Cardiac muscle cell (in vitro differentiated cells and primary cell): Measurements from ENCODE around the gene FOXB2. TPM values are rescaled to one million over a fixed set of nuclear protein-coding genes. Genes with fewer than 3 reads are reported as not detected.
A peak's percentile ranks its signal among the peaks of the same experiment; 100 is the strongest.

Source experiments
- DNase-seq, 2 donors: peaks; one replicate each; pipeline versions ENCODE4 v3.0.0 to v3.0.0-alpha.2; 2010 to 2017; ENCODE audit warnings: low read depth in 1 of 2, low spot score in 1 of 2
- H3K27ac ChIP-seq: fragments of 200-600 bp; sonication (generic); 2 replicates; pipeline ENCODE4 v1.5.1; 2016
- H3K27me3 ChIP-seq: fragments of 200-600 bp; sonication (generic); 2 replicates; pipeline ENCODE4 v1.6.0; 2016; ENCODE audit warnings: control low read depth
- H3K36me3 ChIP-seq: fragments of 200-600 bp; sonication (generic); 2 replicates; pipeline ENCODE4 v1.5.1; 2016; ENCODE audit warnings: control low read depth
- H3K4me1 ChIP-seq: fragments of 200-600 bp; sonication (generic); 2 replicates; pipeline ENCODE4 v1.8.1; 2017; ENCODE audit warnings: low read depth, mild to moderate bottlenecking, mixed run types
- H3K4me3 ChIP-seq: fragments of 200-600 bp; sonication (generic); 2 replicates; pipeline ENCODE4 v1.5.1; 2016; ENCODE audit warnings: mild to moderate bottlenecking
- H3K9me3 ChIP-seq: fragments of 200-600 bp; sonication (generic); 2 replicates; pipeline ENCODE4 v1.5.1; 2017; ENCODE audit warnings: low read depth, mild to moderate bottlenecking, control low read depth
- polyA plus RNA-seq: library from polyadenylated mRNA; unstranded; fragments of >200 nt; fragmentation: Nextera tagmentation; extraction: Ambion mirVana; gene quantifications from 2 replicates; pipeline ENCODE4 v1.2.1, GENCODE V29; 2016
- total RNA-seq: library from RNA; depleted of rRNA; stranded (reverse); fragments of >200 nt; gene quantifications from 2 replicates; pipeline ENCODE4 v1.2.3, GENCODE V29; 2016
- TF ChIP-seq, protein P1 (sequence below): IDR thresholded peaks from 2 replicates; pipeline ENCODE4 v1.5.1; 2012; ENCODE audit warnings: low read depth, mild to moderate bottlenecking, low read length

Gene FOXB2
- total and polyA plus RNA-seq, 2 experiments from 2014 or later = not detected

GRCh38 chr9:77000330-77000729, 19.1 kb upstream of the FOXB2 start:
- TF ChIP-seq, protein P1, sequence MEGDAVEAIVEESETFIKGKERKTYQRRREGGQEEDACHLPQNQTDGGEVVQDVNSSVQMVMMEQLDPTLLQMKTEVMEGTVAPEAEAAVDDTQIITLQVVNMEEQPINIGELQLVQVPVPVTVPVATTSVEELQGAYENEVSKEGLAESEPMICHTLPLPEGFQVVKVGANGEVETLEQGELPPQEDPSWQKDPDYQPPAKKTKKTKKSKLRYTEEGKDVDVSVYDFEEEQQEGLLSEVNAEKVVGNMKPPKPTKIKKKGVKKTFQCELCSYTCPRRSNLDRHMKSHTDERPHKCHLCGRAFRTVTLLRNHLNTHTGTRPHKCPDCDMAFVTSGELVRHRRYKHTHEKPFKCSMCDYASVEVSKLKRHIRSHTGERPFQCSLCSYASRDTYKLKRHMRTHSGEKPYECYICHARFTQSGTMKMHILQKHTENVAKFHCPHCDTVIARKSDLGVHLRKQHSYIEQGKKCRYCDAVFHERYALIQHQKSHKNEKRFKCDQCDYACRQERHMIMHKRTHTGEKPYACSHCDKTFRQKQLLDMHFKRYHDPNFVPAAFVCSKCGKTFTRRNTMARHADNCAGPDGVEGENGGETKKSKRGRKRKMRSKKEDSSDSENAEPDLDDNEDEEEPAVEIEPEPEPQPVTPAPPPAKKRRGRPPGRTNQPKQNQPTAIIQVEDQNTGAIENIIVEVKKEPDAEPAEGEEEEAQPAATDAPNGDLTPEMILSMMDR = no peak
- DNase-seq = no peak

DNA sequence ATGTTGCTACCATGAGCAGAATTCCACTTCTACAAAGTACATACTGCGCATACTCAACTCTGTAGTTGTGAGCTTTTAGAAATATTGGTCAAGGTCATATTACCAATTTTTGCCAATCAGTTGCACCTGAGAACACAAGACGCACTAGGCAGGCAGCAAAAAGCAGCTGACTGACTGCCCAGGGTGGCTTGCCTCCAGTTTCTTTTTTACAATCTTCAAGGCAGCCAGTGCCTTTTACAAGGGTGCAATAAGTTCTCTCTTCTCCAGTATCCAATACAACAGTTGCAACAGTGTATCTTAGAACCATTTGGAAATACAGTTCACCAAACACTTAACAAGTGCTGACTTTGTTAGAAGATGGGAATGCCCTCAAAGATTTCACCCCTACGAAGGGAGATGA, 16.1 kb upstream of the FOXB2 start:
- no peaks in the 10 kb centered on the region for H3K36me3 ChIP-seq
- no peaks in the 10 kb centered on the region for H3K9me3 ChIP-seq
- H3K4me1 ChIP-seq = no peaks in the 10 kb centered on the region
- H3K27me3 ChIP-seq = peaks cover 6% of the 10 kb centered on the region
- H3K27ac ChIP-seq = no peak overlapping the region
- TF ChIP-seq, protein P1 = no peak
- no peak overlapping the region for H3K4me3 ChIP-seq
- no peak for DNase-seq

More at GRCh38 chr9:77000330-77000729, 19.1 kb upstream of the FOXB2 start:
- Histone ChIP-seq H3K4me3 (no peak overlapping the region), H3K9me3 (no peaks in the 10 kb centered on the region), H3K27me3 (no peaks in the 10 kb centered on the region), H3K36me3 (no peaks in the 10 kb centered on the region), H3K27ac (no peak overlapping the region), H3K4me1 (no peaks in the 10 kb centered on the region)

DNA sequence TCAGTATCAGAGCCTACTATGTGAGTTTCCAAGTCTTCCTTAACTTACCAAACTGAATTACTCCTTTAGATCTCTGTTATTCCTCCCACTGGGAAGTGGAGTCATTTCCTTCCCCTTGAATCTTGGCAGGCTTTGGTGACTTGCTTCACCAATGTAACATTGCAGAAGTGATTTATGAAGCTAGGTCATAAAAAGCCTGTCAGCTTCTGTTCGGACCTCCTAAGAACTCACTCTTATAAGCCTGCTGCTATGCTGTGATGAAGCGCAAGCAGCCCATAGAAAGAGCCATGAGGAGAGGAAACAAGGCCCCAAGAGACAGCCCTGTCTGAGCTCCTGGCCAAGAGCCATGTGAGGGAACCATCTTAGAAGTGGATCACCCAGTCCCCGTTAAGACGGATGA, 14.2 kb upstream of the FOXB2 start:
- peaks cover 17% of the 10 kb centered on the region for H3K27me3 ChIP-seq
- H3K9me3 ChIP-seq = no peaks in the 10 kb centered on the region
- H3K27ac ChIP-seq = no peak overlapping the region
- DNase-seq = no peak
- H3K36me3 ChIP-seq = no peaks in the 10 kb centered on the region
- TF ChIP-seq, protein P1 = no peak
- no peak overlapping the region for H3K4me3 ChIP-seq
- no peaks in the 10 kb centered on the region for H3K4me1 ChIP-seq

- H3K9me3 ChIP-seq = no peaks in the 10 kb centered on the region
- H3K27ac ChIP-seq = no peak overlapping the region
- DNase-seq = no peak
- H3K27me3 ChIP-seq = peaks cover 70% of the 10 kb centered on the region
- TF ChIP-seq, protein P1 = no peak
- peaks cover 1% of the 10 kb centered on the region for H3K4me1 ChIP-seq
- H3K4me3 ChIP-seq = no peak overlapping the region
- no peaks in the 10 kb centered on the region for H3K36me3 ChIP-seq
Observed at GRCh38 chr9:77010527-77010926, 8.9 kb upstream of the FOXB2 start.

GRCh38 chr9:77011973-77012821, 7.3 kb upstream of the FOXB2 start:
- TF ChIP-seq, protein P1 = peak; percentile 67
- DNase-seq = peak; percentile 65 to 86
- no peaks in the 10 kb centered on the region for H3K36me3 ChIP-seq
- peak overlapping the region; percentile 12 for H3K4me3 ChIP-seq
- no peaks in the 10 kb centered on the region for H3K9me3 ChIP-seq
- H3K4me1 ChIP-seq = peaks cover 10% of the 10 kb centered on the region
- H3K27me3 ChIP-seq = peaks cover 87% of the 10 kb centered on the region
- no peak overlapping the region for H3K27ac ChIP-seq
